ENCODE measurements around the gene PRKAR1B.
A peak's percentile ranks its signal among the peaks of the same experiment; 100 is the strongest.
"Not testable (repeated sequence)": the region's sequence is repeated elsewhere in the genome, so short reads cannot be mapped to it uniquely, and the experiment has no call there.

The PRKAR1B gene

GRCh38 chr7:668139-668931 is 58.7 kb downstream of the PRKAR1B start:
- peak; percentile 63 for DNase-seq (ENCODE audit: low read depth)

- no peak for DNase-seq (ENCODE audit: low read depth)
Observed at GRCh38 chr7:666454-667292, 60.4 kb downstream of the PRKAR1B start.

DNA sequence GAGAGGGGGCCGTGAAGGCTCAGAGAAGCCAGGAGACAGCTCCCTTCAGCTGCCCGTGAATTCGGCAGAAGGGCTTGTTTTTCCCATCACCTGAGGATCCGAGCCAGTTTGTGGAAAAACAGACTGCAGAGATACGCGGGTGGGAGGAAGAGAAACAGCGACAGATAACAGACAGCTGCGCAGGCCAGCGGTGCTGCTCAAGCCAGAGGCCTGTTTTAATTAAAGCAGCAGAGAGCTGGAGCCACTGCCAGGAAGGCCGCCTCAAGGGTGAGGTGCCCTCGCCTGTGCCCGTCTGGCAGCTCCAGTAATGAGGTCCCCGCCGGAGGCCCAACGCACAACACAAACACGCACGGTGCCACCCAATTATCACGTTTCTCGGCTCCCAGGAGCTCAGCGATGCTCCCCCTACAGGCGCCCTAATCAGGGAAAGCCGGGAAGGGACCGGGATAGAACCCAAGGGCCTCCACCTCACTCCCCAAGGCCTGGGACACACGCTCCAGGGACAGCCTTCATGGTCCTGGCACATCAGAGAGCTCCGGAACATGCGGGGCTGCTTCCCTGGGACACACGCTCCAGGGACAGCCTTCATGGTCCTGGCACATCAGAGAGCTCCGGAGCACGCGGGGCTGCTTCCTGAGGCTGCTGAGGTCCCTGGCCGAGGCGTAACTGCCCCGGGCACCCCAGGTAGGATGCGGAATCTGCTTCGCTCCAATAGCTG is 61.2 kb downstream of the PRKAR1B start:
- no peak for DNase-seq (ENCODE audit: low read depth)

DNA sequence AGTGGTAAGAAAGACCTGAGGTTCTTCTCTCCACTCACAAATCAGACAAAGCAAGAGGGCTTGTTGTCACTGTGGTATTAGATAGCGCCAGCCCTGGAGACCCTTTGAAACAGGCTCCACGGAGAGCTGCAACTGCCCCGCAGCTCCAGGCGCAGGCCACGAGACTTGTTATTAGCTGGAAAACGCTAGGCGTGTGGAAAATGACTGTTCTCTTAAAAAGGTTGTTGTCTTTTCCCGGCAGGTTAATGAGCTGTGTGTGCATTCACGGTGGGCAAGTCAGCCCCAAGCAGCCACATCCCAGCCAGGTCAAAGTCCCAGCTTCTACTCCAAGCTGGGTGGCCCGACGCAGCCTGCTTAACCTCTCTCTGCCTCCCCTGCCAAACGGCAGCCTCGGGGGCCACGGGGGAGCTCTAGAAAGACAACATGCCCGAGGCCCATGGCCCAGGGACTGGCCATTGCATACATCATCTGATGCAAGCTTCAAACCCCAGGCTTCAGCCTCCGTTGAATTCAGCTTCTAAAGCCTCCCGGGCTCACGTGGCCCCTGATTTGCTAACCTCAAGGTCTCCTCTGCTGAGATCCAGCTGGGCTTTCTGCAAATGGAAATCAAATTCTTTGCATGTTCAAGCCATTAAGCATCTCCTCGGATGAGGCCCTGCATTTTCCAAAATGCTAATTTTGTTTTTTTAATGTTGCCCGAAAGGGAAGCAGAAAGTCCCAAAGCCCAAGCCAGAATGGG is 61.9 kb downstream of the PRKAR1B start:
- peak; percentile 71 for DNase-seq (ENCODE audit: low read depth)

DNA sequence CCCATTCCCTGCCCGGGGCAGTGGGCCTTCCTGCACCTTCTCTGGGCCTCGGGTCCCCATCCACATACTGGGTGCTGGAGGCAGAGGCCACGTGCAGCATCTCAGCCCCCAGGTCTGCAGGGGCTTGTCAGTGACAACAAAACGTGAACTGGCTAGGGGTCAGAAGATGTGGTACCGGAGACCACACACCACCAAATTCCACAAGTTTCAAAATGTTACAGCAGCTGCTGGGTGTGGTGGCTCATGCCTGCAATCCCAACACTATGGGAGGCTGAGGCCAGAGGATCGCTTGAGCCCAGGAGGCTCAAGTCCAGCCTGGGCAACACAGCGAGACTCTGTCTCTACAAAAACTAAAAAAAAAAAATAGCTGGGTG is 62.7 kb downstream of the PRKAR1B start:
- no peak for DNase-seq (ENCODE audit: low read depth)

- DNase-seq (ENCODE audit: low read depth), result no peak
Observed at GRCh38 chr7:662576-662975, 64.5 kb downstream of the PRKAR1B start.

DNA sequence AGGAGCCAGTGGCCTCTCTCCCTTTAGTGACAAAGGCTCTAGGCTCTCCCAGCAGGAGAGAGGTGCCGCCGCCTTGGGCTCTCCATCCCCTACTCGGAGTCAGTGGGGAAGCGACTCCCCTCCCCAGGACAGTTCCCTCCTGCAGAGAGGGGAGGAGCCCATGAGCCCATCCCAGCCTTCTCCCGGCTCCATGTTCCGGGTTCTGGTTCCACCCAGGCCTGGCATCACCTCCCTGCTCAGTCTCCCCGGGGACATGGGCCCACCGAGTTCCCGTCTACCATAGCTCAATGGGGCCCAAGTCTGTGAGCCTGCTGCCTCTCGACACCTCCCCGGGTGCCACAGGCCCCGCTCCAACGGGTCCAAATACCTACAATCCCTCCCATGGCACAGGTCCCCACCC is 67.1 kb downstream of the PRKAR1B start:
- no peak for DNase-seq (ENCODE audit: low read depth)

- no peak for DNase-seq (ENCODE audit: low read depth)
Observed at GRCh38 chr7:659306-659847, 67.7 kb downstream of the PRKAR1B start.

GRCh38 chr7:657565-658119 is 69.4 kb downstream of the PRKAR1B start:
- no peak for DNase-seq (ENCODE audit: low read depth)

GRCh38 chr7:657010-657409 is 70.1 kb downstream of the PRKAR1B start:
- not testable (repeated sequence) for DNase-seq (ENCODE audit: low read depth)

GRCh38 chr7:655758-656157 is 71.3 kb downstream of the PRKAR1B start:
- no peak for DNase-seq (ENCODE audit: low read depth)

- no peak for DNase-seq (ENCODE audit: low read depth)
Observed at GRCh38 chr7:653829-654764, 73.0 kb downstream of the PRKAR1B start.

GRCh38 chr7:652881-653280 is 74.2 kb downstream of the PRKAR1B start:
- DNase-seq (ENCODE audit: low read depth), result no peak

DNA sequence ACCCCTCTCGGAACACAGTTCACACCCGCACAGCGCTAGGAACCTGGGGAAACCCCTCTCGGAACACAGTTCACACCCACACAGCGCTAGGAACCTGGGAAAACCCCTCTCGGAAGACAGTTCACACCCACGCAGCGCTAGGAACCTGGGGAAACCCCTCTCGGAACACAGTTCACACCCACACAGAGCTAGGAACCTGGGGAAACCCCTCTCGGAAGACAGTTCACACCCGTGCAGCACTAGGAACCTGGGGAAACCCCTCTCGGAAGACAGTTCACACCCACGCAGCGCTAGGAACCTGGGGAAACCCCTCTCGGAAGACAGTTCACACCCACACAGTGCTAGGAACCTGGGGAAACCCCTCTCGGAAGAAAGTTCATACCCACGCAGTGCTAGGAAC is 74.9 kb downstream of the PRKAR1B start:
- not testable (repeated sequence) for DNase-seq (ENCODE audit: low read depth)

DNA sequence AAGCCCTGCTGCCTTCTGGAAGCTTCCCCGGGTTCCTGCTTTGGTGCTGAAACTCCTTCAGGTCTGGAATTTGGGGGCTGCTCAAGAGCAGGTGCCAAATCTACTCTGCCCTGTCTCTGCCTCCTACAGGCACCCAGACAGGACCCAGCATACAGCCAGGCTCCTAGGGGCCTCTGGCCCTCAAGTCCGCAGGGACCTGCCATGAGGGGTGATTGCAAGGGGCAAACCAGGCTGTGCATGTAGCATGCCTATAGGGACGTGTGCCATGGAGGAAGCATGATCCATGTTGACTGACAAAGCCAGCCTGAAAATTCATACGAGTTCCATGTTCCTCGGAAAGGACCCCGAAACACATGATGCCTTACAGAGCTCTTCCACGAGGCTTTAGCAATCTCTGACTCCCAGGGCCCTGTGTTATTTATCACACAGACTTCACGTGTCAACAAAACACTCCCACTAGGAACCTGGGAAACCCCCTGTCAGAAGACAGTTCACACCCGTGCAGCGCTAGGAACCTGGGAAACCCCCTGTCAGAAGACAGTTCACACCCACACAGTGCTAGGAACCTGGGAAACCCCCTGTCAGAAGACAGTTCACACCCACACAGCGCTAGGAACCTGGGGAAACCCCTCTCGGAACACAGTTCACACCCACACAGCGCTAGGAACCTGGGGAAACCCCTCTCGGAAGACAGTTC is 75.9 kb downstream of the PRKAR1B start:
- no peak for DNase-seq (ENCODE audit: low read depth)

GRCh38 chr7:650339-651031 is 76.6 kb downstream of the PRKAR1B start:
- DNase-seq (ENCODE audit: low read depth), result no peak

- DNase-seq (ENCODE audit: low read depth), result no peak
Observed at GRCh38 chr7:646951-647350, 80.1 kb downstream of the PRKAR1B start.

DNA sequence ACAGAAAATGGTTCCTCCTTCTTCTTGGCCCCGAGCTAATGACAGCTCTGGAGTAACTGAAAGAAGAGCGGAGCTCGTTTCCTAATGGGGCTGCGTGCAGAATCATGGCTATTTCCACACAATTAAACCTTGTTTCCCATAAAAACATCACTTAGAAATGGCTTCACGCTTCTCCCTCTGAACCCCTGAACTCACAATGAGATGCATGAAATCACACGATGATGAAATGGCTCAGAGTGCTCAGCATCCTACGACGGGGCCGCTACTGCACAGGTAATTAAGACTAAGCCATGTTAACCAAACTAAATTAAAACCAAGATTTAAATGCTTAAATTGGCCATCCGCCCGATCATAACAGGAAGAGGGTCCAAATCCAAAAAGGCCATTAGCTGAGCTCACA is 80.6 kb downstream of the PRKAR1B start:
- DNase-seq (ENCODE audit: low read depth), result no peak

DNA sequence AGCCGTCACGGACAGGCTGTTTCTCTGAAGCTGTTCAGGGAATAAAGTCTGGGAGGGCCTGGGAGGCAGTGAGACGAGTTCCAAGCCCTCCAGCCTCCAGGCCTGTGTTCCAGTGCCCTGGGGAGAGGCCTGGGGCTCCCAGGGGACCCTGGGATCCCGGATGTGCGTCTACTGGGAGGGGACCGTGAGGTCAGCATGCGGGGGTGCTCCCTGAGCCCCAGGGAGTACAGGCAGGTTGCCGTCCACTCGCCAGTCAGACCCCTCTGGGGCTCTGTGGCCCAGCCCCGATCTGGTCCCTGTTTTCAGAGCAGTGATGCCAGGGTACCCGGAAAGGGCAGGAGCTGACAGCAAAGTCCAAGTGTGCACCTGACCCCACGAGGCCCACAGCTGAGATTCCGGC is 81.5 kb downstream of the PRKAR1B start:
- DNase-seq (ENCODE audit: low read depth), result no peak
